Measurements from ENCODE around the gene CHN2. TPM values are rescaled to one million over a fixed set of nuclear protein-coding genes. Genes with fewer than 3 reads are reported as not detected.

The CHN2 gene
- total RNA-seq, 1 donor from 2014 or later = 8.0 TPM

DNA sequence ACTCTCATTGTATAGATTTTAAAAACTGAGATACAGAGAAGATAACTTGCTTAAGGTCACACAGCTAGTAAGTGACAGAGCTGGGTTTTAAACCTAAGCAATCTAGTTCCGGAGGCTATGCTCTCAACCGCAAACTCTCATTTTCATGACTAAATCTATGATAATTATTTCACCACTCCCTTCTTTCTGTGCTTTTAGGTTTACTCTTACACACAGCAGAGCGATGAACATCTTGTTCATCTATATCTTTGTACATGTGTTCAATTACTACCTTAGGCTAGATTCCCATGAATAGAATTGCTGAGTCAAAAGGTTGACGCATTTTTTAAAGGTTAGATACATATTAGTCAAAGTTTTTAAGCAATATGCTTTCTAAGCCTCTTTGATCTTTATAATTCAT lies 154.8 kb downstream of the CHN2 start:
- H3K27ac Mint-ChIP-seq = no peak overlapping the region

DNA sequence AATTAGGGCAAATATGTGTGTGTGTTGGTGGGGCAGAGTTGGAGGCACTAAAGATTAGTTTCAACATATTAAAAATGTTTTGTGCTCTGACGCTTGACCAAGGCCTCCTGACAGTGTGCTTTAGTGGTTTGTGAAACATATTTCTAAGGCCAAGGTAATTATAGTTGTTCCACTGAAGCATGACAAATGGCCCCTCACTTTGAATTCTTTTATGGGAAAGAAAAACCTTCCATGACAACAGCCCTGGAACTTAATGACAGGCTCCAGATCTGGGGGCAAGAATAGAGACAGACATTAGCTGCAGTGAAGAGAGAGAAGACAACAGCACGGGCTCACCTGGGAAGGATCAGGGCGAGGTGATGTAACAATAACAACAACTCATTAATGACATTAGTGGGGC lies 155.8 kb downstream of the CHN2 start:
- Mint-ChIP-seq H3K4me3 (no peak overlapping the region), H3K36me3 (no peaks in the 10 kb centered on the region), H3K27me3 (ENCODE audit: low read depth) (peaks cover 5% of the 10 kb centered on the region), H3K4me1 (peaks cover 48% of the 10 kb centered on the region), H3K9me3 (no peaks in the 10 kb centered on the region), H3K27ac (peak overlapping the region; percentile 35)
- TF ChIP-seq, protein P1, sequence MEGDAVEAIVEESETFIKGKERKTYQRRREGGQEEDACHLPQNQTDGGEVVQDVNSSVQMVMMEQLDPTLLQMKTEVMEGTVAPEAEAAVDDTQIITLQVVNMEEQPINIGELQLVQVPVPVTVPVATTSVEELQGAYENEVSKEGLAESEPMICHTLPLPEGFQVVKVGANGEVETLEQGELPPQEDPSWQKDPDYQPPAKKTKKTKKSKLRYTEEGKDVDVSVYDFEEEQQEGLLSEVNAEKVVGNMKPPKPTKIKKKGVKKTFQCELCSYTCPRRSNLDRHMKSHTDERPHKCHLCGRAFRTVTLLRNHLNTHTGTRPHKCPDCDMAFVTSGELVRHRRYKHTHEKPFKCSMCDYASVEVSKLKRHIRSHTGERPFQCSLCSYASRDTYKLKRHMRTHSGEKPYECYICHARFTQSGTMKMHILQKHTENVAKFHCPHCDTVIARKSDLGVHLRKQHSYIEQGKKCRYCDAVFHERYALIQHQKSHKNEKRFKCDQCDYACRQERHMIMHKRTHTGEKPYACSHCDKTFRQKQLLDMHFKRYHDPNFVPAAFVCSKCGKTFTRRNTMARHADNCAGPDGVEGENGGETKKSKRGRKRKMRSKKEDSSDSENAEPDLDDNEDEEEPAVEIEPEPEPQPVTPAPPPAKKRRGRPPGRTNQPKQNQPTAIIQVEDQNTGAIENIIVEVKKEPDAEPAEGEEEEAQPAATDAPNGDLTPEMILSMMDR (IDR thresholded peaks at IDR 0.05; ENCODE audit: unreplicated experiment) = no peak
- no peak for DNase-seq (ENCODE audit: low spot score in 2 of 2, unreplicated experiment in 2 of 2)

More for the DNA sequence above, 154.8 kb downstream of the CHN2 start:
- no peaks in the 10 kb centered on the region for H3K36me3 Mint-ChIP-seq
- TF ChIP-seq, protein P1 (IDR thresholded peaks at IDR 0.05; ENCODE audit: unreplicated experiment) = no peak
- DNase-seq (ENCODE audit: low spot score in 2 of 2, unreplicated experiment in 2 of 2) = no peak
- no peak overlapping the region for H3K4me3 Mint-ChIP-seq
- peaks cover 5% of the 10 kb centered on the region for H3K27me3 Mint-ChIP-seq (ENCODE audit: low read depth)
- peaks cover 45% of the 10 kb centered on the region for H3K4me1 Mint-ChIP-seq
- no peaks in the 10 kb centered on the region for H3K9me3 Mint-ChIP-seq

DNA sequence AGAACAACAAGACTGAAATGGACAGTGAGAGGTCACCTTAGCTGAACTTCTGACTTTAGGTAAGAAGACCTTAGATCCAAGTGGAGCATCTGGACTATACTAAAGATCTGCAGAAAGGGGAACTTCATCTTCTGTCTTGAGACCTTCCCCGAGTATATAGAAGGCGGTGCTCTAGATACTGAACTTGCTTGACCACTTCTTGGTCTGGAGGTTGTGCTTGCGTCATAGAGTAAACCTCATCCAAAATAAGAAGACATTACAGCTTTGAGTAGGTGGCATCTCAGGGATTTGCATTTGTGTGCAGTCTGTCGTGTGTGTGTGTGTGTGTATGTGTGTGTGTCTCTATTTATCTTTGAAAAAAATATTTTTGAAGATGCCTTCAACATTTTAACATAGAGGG lies 157.5 kb downstream of the CHN2 start:
- peaks cover 38% of the 10 kb centered on the region for H3K4me1 Mint-ChIP-seq
- H3K9me3 Mint-ChIP-seq = no peaks in the 10 kb centered on the region

DNA sequence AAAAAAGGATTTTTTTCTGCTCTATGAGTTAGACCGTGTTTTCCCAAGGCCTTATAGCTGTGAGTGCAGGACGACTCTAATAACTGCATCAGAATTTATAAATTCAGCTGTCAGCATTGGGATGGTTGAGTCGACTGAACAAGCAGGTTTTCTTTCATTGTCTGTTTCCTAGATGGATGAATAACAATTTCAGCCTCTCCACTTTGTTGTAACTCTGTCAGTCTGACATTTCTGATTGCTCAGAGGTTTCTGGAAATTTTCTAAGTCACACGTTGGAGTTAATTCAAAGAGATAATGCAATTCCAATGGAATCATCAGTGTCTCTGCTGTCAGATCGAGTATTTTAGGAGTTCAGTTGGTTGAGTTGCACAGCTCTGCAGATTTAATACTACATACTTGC lies 159.2 kb downstream of the CHN2 start:
- Mint-ChIP-seq H3K27me3 (ENCODE audit: low read depth) (no peaks in the 10 kb centered on the region), H3K4me3 (no peak overlapping the region), H3K36me3 (peaks cover 2% of the 10 kb centered on the region), H3K9me3 (no peaks in the 10 kb centered on the region), H3K4me1 (peaks cover 38% of the 10 kb centered on the region), H3K27ac (peak overlapping the region; percentile 0)
- TF ChIP-seq, protein P1 (IDR thresholded peaks at IDR 0.05; ENCODE audit: unreplicated experiment) = no peak
- DNase-seq (ENCODE audit: low spot score in 2 of 2, unreplicated experiment in 2 of 2) = no peak

More for the DNA sequence above, 157.5 kb downstream of the CHN2 start:
- TF ChIP-seq, protein P1 (IDR thresholded peaks at IDR 0.05; ENCODE audit: unreplicated experiment) = no peak
- Mint-ChIP-seq H3K4me3 (no peak overlapping the region), H3K27ac (no peak overlapping the region), H3K36me3 (no peaks in the 10 kb centered on the region), H3K27me3 (ENCODE audit: low read depth) (peaks cover 5% of the 10 kb centered on the region)
- DNase-seq (ENCODE audit: low spot score in 2 of 2, unreplicated experiment in 2 of 2) = no peak

DNA sequence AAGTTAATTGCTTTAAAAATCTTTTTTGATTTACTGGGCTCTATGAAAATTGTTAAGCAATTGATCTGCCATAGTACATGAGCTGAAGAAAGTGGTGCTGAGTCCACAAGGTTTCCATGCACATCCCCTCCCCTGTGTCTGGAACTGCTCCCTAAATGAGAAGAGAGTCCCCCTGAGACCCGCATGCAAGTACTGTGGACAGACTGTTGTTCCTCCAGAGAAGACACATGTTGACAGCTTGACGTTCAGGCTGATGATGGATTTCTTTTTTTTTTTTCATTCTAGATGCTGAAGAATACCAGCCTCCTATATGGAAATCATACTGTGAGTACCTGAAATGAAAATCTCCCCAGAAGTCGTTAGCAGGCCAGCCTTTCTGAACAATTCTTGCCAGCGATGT lies 159.8 kb downstream of the CHN2 start:
- peaks cover 34% of the 10 kb centered on the region for H3K4me1 Mint-ChIP-seq
- DNase-seq (ENCODE audit: low spot score in 2 of 2, unreplicated experiment in 2 of 2) = no peak
- no peak overlapping the region for H3K4me3 Mint-ChIP-seq
- H3K27ac Mint-ChIP-seq = no peak overlapping the region
- TF ChIP-seq, protein P1 (IDR thresholded peaks at IDR 0.05; ENCODE audit: unreplicated experiment) = no peak
- H3K36me3 Mint-ChIP-seq = peaks cover 2% of the 10 kb centered on the region
- H3K9me3 Mint-ChIP-seq = no peaks in the 10 kb centered on the region
- H3K27me3 Mint-ChIP-seq (ENCODE audit: low read depth) = no peaks in the 10 kb centered on the region

DNA sequence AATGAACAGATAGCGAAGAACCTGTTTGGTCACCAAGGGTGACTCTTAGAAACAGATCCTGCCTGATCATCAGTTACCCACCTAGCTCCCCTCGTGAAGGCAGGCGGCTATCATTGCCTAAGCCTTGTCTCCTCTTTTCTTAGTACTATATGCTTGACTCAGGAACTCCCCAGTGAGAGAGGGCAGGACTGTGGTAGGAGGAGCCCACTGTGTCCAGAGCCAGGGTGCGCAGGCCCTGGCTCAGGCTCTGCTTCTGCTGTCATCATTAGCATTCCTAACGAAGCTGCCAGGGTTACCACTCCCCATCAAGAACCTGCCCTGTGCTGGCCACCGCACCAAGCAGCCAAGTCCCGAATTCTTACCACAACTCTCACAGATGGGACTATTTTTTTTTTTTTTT lies 160.8 kb downstream of the CHN2 start:
- no peak overlapping the region for H3K27ac Mint-ChIP-seq
- H3K4me3 Mint-ChIP-seq = no peak overlapping the region
- DNase-seq (ENCODE audit: low spot score in 2 of 2, unreplicated experiment in 2 of 2) = no peak
- peaks cover 23% of the 10 kb centered on the region for H3K4me1 Mint-ChIP-seq
- H3K36me3 Mint-ChIP-seq = peaks cover 2% of the 10 kb centered on the region
- H3K9me3 Mint-ChIP-seq = no peaks in the 10 kb centered on the region
- TF ChIP-seq, protein P1 (IDR thresholded peaks at IDR 0.05; ENCODE audit: unreplicated experiment) = no peak
- H3K27me3 Mint-ChIP-seq (ENCODE audit: low read depth) = no peaks in the 10 kb centered on the region
